Caco-2 (cell line): ENCODE results near the gene CORO2B. TPM values are rescaled to one million over a fixed set of nuclear protein-coding genes. Genes with fewer than 3 reads are reported as not detected.

ENCODE experiments used
- BruUV-seq: library from RNA; stranded (reverse); fragments of 400-500 nt; replicated peaks from 2 replicates; lab custom pipeline; 2021; lab: Mats Ljungman, UMichigan
- CTCF ChIA-PET: fragments of 300-600 bp; sonication (Branson Sonifier 250); formaldehyde crosslinking; loops from one replicate; lab custom pipeline; 2022; ENCODE audit warnings: antibody characterized with exemption; lab: Charles Lee
- POLR2A ChIA-PET: fragments of 300-600 bp; sonication (Branson Sonifier 250); formaldehyde crosslinking; loops from one replicate; lab custom pipeline; 2022; ENCODE audit warnings: antibody characterized with exemption; lab: Charles Lee
- DNase-seq, 2 experiments: peaks; one replicate each; pipeline versions ENCODE4 v3.0.0 to v3.0.0-alpha.2; 2020 to 2022
- H3K27me3 ChIP-seq: replicated peaks from 2 replicates; pipeline ENCODE4 v1.6.0; 2011; ENCODE audit warnings: low read length; ENCODE audit not compliant: control insufficient read depth, insufficient read depth
- H3K36me3 ChIP-seq: 2 replicates; pipeline ENCODE4 v1.5.1; 2011; ENCODE audit warnings: low read length; ENCODE audit not compliant: control insufficient read depth, insufficient read depth
- H3K4me1 ChIP-seq: fragments of 250-450 bp; sonication (Bioruptor Pico); 2 replicates; pipeline ENCODE4 v1.5.1; 2020; ENCODE audit warnings: mild to moderate bottlenecking
- H3K4me3 ChIP-seq: 2 replicates; pipeline ENCODE4 v1.5.1; 2011; ENCODE audit warnings: low read depth, mild to moderate bottlenecking, control low read depth, low read length
- H3K9me3 ChIP-seq: fragments of 250-450 bp; sonication (Bioruptor Pico); 2 replicates; pipeline ENCODE4 v1.5.1; 2020; ENCODE audit warnings: mild to moderate bottlenecking, moderate library complexity
- H3K27ac Mint-ChIP-seq: one replicate; pipeline ENCODE4 v1.8.0; 2022; ENCODE audit warnings: mixed read lengths; ENCODE audit not compliant: unreplicated experiment
- H3K27me3 Mint-ChIP-seq: one replicate; pipeline ENCODE4 v1.8.0; 2022; ENCODE audit warnings: mixed read lengths; ENCODE audit not compliant: insufficient read depth, unreplicated experiment
- H3K36me3 Mint-ChIP-seq: one replicate; pipeline ENCODE4 v1.8.0; 2022; ENCODE audit warnings: mild to moderate bottlenecking, mixed read lengths; ENCODE audit not compliant: insufficient read depth, unreplicated experiment
- H3K4me1 Mint-ChIP-seq: one replicate; pipeline ENCODE4 v1.8.0; 2022; ENCODE audit warnings: low read depth, mixed read lengths; ENCODE audit not compliant: unreplicated experiment
- H3K4me3 Mint-ChIP-seq: one replicate; pipeline ENCODE4 v1.8.0; 2022; ENCODE audit warnings: mild to moderate bottlenecking, moderate library complexity, mixed read lengths; ENCODE audit not compliant: unreplicated experiment
- H3K9me3 Mint-ChIP-seq: one replicate; pipeline ENCODE4 v1.8.0; 2022; ENCODE audit warnings: mixed read lengths; ENCODE audit not compliant: unreplicated experiment
- intact Hi-C: fragments of 100-400 bp; cut with micrococcal nuclease; formaldehyde crosslinking; loops from one replicate; pipeline ENCODE4 v1.10.0; 2022; ENCODE audit not compliant: unreplicated experiment
- total RNA-seq: library from RNA; stranded (reverse); gene quantifications from 2 replicates; pipeline ENCODE4 v1.2.3, GENCODE V29; 2022
- TF ChIP-seq, protein P1 (sequence below), 2 experiments: fragments of 200-600 bp in 1 of 2; IDR thresholded peaks; 1 replicate in 1 of 2; 2 replicates in 1 of 2; pipeline versions ENCODE4 v1.5.1 to v1.8.0; 2011 to 2022; ENCODE audit warnings: antibody characterized with exemption in 1 of 2, control low read depth in 1 of 2, inconsistent platforms in 1 of 2, low read depth in 1 of 2, low read length in 1 of 2, mild to moderate bottlenecking in 1 of 2, moderate library complexity in 1 of 2; ENCODE audit not compliant: insufficient read depth in 1 of 2, severe bottlenecking in 1 of 2, unreplicated experiment in 1 of 2

Gene CORO2B
- total RNA-seq, 1 experiment from 2014 or later, result 0.25 TPM

DNA sequence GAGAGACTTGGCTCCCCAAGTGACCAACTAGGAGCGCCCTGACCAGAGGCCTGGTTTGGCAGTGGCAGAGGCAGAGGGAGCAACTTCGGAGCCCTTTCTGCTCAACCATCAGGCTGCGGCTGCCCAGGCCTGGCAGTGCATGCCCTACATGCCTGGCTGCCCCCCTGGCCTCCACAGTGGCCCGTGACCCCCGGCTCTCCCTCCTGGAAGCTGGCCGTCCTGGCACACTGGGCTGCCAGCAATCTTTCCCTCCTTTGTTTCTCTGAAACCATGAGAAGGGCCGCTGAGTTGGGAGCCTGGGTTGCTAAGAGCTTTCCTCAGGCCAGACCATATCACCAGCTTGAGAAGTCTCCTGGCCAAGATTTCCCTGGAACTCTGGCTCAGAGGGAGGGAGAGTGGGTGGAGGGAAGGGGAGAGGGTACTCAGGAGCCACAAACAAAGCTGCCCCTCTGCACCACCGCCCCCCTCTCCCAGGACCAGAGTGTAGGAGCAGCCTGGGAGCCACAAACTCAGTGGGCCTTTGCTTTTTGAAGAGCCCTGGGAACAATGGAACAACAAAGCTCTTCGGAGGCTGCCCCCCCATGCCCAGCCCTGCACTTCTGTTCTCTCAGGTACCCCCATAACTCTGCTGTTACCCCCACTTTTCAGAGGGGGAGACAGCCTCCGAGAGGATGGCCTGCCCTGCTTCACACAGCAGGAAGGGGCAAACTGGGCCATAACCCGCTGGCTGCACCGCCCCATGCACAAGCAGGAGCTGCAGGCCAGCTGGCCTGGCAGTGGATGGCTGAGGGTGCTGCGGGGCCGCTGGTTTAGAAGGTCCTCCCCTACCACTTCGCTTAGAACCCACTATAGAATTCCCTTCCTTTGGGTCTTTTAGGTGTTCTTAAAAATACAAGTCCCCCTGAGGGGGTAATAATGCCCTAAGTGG lies 11.3 kb downstream of the CORO2B start:
- no peak for DNase-seq
- CTCF ChIA-PET, result interaction anchor here (1.0 kb wide), 1 partner anchor 30 kb away, joined by 3 read pairs; no protein-coding TSS in a partner anchor
- POLR2A ChIA-PET, result no interaction called here
- BruUV-seq, result no TSS peak
- H3K9me3 ChIP-seq, result no peaks in the 10 kb centered on the region
- intact Hi-C loops, result no loop called here
- no peaks in the 10 kb centered on the region for H3K9me3 Mint-ChIP-seq
- no peak overlapping the region for H3K27ac Mint-ChIP-seq
- no peaks in the 10 kb centered on the region for H3K36me3 ChIP-seq
- H3K4me1 Mint-ChIP-seq, result peaks cover 15% of the 10 kb centered on the region
- no peaks in the 10 kb centered on the region for H3K27me3 ChIP-seq
- H3K4me3 ChIP-seq, result no peak overlapping the region
- TF ChIP-seq, protein P1, sequence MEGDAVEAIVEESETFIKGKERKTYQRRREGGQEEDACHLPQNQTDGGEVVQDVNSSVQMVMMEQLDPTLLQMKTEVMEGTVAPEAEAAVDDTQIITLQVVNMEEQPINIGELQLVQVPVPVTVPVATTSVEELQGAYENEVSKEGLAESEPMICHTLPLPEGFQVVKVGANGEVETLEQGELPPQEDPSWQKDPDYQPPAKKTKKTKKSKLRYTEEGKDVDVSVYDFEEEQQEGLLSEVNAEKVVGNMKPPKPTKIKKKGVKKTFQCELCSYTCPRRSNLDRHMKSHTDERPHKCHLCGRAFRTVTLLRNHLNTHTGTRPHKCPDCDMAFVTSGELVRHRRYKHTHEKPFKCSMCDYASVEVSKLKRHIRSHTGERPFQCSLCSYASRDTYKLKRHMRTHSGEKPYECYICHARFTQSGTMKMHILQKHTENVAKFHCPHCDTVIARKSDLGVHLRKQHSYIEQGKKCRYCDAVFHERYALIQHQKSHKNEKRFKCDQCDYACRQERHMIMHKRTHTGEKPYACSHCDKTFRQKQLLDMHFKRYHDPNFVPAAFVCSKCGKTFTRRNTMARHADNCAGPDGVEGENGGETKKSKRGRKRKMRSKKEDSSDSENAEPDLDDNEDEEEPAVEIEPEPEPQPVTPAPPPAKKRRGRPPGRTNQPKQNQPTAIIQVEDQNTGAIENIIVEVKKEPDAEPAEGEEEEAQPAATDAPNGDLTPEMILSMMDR (IDR thresholded peaks at IDR 0.05; ENCODE audit: insufficient read depth in 1 of 2, low read depth in 1 of 2, low read length in 1 of 2, severe bottlenecking in 1 of 2, unreplicated experiment in 1 of 2), result no peak
- no peak overlapping the region for H3K4me3 Mint-ChIP-seq
- H3K36me3 Mint-ChIP-seq, result no peaks in the 10 kb centered on the region
- H3K4me1 ChIP-seq, result peaks cover 17% of the 10 kb centered on the region
- H3K27me3 Mint-ChIP-seq, result peaks cover 4% of the 10 kb centered on the region

DNA sequence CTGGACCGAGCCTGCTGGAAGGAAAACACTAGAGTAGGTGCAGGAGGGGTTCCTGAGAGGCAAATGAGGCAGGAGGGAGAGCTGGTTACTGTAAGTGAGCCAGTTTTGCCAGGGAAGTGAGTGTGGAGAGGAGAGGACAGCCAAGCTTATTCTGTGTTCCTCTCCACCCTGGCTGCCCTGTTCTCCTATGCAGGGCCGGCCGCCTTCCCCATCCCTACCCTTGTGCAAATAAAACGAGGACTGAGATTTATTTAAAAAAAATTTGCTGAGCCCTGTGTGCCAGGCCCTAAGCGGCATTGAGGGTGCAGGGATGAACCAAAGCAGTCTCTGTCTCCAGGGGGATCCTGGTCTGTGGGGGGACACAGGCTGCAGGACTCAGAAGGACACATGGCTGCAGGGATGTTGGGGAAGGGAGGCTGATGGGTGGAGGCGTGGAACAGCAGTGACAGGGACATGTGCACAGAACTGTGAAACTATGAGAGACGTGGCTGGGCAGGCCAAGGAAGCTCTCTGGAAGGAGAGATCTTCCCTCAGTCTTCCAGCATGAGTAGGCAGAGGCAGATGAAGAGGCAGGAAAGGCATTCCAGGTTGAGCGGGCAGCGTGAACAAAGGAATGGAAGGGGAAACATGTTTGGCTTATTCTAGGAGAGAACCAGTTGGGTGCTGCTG lies 12.1 kb downstream of the CORO2B start:
- intact Hi-C loops, result no loop called here
- BruUV-seq, result no TSS peak
- H3K27ac Mint-ChIP-seq, result no peak overlapping the region
- DNase-seq, result no peak
- no peak overlapping the region for H3K4me3 Mint-ChIP-seq
- Histone ChIP-seq H3K36me3 (no peaks in the 10 kb centered on the region), H3K27me3 (no peaks in the 10 kb centered on the region), H3K9me3 (no peaks in the 10 kb centered on the region), H3K4me3 (no peak overlapping the region), H3K4me1 (peaks cover 17% of the 10 kb centered on the region)
- TF ChIP-seq, protein P1 (IDR thresholded peaks at IDR 0.05; ENCODE audit: insufficient read depth in 1 of 2, low read depth in 1 of 2, low read length in 1 of 2, severe bottlenecking in 1 of 2, unreplicated experiment in 1 of 2), result no peak
- no peaks in the 10 kb centered on the region for H3K36me3 Mint-ChIP-seq
- no peaks in the 10 kb centered on the region for H3K9me3 Mint-ChIP-seq
- ChIA-PET POLR2A (no interaction called here), CTCF (interaction anchor here (0.7 kb wide), 1 partner anchor 703 kb away, joined by 3 read pairs; no protein-coding TSS in a partner anchor)
- peaks cover 4% of the 10 kb centered on the region for H3K27me3 Mint-ChIP-seq
- peaks cover 14% of the 10 kb centered on the region for H3K4me1 Mint-ChIP-seq

DNA sequence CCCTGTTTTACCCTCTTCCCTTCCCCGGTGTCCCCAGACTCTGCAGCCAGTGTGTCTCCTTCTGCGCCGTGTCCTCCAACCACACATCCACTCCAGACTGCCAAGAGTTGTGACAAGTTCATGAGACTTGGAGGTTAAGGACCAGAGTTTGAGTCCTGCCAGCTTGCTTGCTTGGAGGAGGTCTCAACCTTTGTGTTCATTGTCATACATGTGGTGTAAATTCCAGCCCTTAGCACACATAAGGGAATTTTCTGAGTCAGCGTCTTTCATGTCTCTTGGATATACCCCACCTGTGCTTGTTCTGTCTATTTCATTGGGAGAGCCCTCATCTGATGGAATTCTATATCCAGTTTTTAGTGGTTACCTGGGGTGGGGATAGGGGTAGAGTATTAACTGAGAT lies 13.3 kb downstream of the CORO2B start:
- no peak overlapping the region for H3K4me3 ChIP-seq
- H3K4me3 Mint-ChIP-seq, result no peak overlapping the region
- CTCF ChIA-PET, result no interaction called here
- H3K4me1 Mint-ChIP-seq, result peaks cover 8% of the 10 kb centered on the region
- H3K4me1 ChIP-seq, result peaks cover 14% of the 10 kb centered on the region; the same call in 1 of the 2 replicates
- H3K9me3 Mint-ChIP-seq, result no peaks in the 10 kb centered on the region
- H3K9me3 ChIP-seq, result no peaks in the 10 kb centered on the region
- POLR2A ChIA-PET, result no interaction called here
- H3K27me3 ChIP-seq, result no peaks in the 10 kb centered on the region
- H3K36me3 Mint-ChIP-seq, result no peaks in the 10 kb centered on the region
- H3K36me3 ChIP-seq, result no peaks in the 10 kb centered on the region
- intact Hi-C loops, result no loop called here
- H3K27ac Mint-ChIP-seq, result no peak overlapping the region
- H3K27me3 Mint-ChIP-seq, result peaks cover 4% of the 10 kb centered on the region
- no peak for DNase-seq
- TF ChIP-seq, protein P1 (IDR thresholded peaks at IDR 0.05; ENCODE audit: insufficient read depth in 1 of 2, low read depth in 1 of 2, low read length in 1 of 2, severe bottlenecking in 1 of 2, unreplicated experiment in 1 of 2), result no peak
- no TSS peak for BruUV-seq
